ENCODE measurements around the gene SLC16A2.
"Not testable (repeated sequence)": the region's sequence is repeated elsewhere in the genome, so short reads cannot be mapped to it uniquely, and the experiment has no call there.

Gene SLC16A2

GRCh38 chrX:74507191-74507590, 85.9 kb downstream of the SLC16A2 start:
- no peak overlapping the region for H3K27ac ChIP-seq
- no peak for TF ChIP-seq CTCF (conservative IDR thresholded peaks at IDR 0.05)
- TF ChIP-seq ZFX (IDR thresholded peaks at IDR 0.05), result no peak

- TF ChIP-seq ZFX (IDR thresholded peaks at IDR 0.05), result no peak
- TF ChIP-seq CTCF (conservative IDR thresholded peaks at IDR 0.05), result no peak
These were observed 88.7 kb downstream of the SLC16A2 start for GRCh38 chrX:74509989-74510388.

GRCh38 chrX:74510401-74510800, 89.1 kb downstream of the SLC16A2 start:
- H3K27ac ChIP-seq, result no peak overlapping the region
- no peak for TF ChIP-seq ZFX (IDR thresholded peaks at IDR 0.05)
- TF ChIP-seq CTCF (conservative IDR thresholded peaks at IDR 0.05), result no peak

More at GRCh38 chrX:74509989-74510388, 88.7 kb downstream of the SLC16A2 start:
- no peak overlapping the region for H3K27ac ChIP-seq

GRCh38 chrX:74511704-74512103, 90.4 kb downstream of the SLC16A2 start:
- H3K27ac ChIP-seq, result no peak overlapping the region
- no peak for TF ChIP-seq ZFX (IDR thresholded peaks at IDR 0.05)

- no peak for TF ChIP-seq CTCF (conservative IDR thresholded peaks at IDR 0.05)
- no peak for TF ChIP-seq ZFX (IDR thresholded peaks at IDR 0.05)
- no peak overlapping the region for H3K27ac ChIP-seq
These were observed 93.1 kb downstream of the SLC16A2 start for GRCh38 chrX:74514384-74514783.

- no peak overlapping the region for H3K27ac ChIP-seq
- TF ChIP-seq CTCF (conservative IDR thresholded peaks at IDR 0.05) (no peak), ZFX (IDR thresholded peaks at IDR 0.05) (no peak)
These were observed 94.1 kb downstream of the SLC16A2 start for GRCh38 chrX:74515356-74515755.

- not testable (repeated sequence) for H3K27ac ChIP-seq
These were observed 94.7 kb downstream of the SLC16A2 start for GRCh38 chrX:74516013-74516412.

- TF ChIP-seq ZFX (IDR thresholded peaks at IDR 0.05) (no peak), CTCF (conservative IDR thresholded peaks at IDR 0.05) (no peak)
- no peak overlapping the region for H3K27ac ChIP-seq
These were observed 98.6 kb downstream of the SLC16A2 start for GRCh38 chrX:74519870-74520269.

- no peak for TF ChIP-seq CTCF (conservative IDR thresholded peaks at IDR 0.05)
- no peak for TF ChIP-seq ZFX (IDR thresholded peaks at IDR 0.05)
These were observed 99.0 kb downstream of the SLC16A2 start for GRCh38 chrX:74520291-74520690.

More at GRCh38 chrX:74520291-74520690, 99.0 kb downstream of the SLC16A2 start:
- H3K27ac ChIP-seq, result no peak overlapping the region

All from C4-2B (cell line).